Panc1 (cell line): ENCODE data around the gene DDX42. TPM values are rescaled to one million over a fixed set of nuclear protein-coding genes. Genes with fewer than 3 reads are reported as not detected.

Experiments used
- ATAC-seq: fragments of 200-7000 bp; cut with Tn5 transposase; 2 replicates; pipeline ENCODE4 v1.9.1; 2020; ENCODE audit warnings: mild to moderate bottlenecking, moderate library complexity
- BruUV-seq: library from RNA; stranded (reverse); fragments of 400-500 nt; replicated peaks from 2 replicates; lab custom pipeline; 2021; lab: Mats Ljungman, UMichigan
- CTCF ChIA-PET: fragments of 300-600 bp; sonication (Branson Sonifier 250); formaldehyde crosslinking; loops from one replicate; lab custom pipeline; 2022; ENCODE audit warnings: antibody characterized with exemption; lab: Charles Lee
- POLR2A ChIA-PET: fragments of 300-600 bp; sonication (Branson Sonifier 250); formaldehyde crosslinking; loops from one replicate; lab custom pipeline; 2022; ENCODE audit warnings: antibody characterized with exemption; lab: Charles Lee
- DNase-seq: peaks from one replicate; pipeline ENCODE4 v3.0.0-alpha.2; 2010; ENCODE audit warnings: low read depth, low spot score
- H3K27ac ChIP-seq: 2 replicates; pipeline ENCODE4 v1.5.1; 2011; ENCODE audit warnings: mild to moderate bottlenecking, low read length, inconsistent platforms
- H3K27me3 ChIP-seq: fragments of 200-500 bp; sonication (Bioruptor generic); 2 replicates; pipeline ENCODE4 v1.6.0; 2014; ENCODE audit warnings: low read length, inconsistent platforms; ENCODE audit not compliant: control insufficient read depth, insufficient read depth
- H3K36me3 ChIP-seq: fragments of 200-500 bp; sonication (Bioruptor generic); 2 replicates; pipeline ENCODE4 v1.5.1; 2014; ENCODE audit warnings: inconsistent platforms, mild to moderate bottlenecking, low read length, moderate library complexity; ENCODE audit not compliant: control insufficient read depth, insufficient read depth
- H3K4me1 ChIP-seq: 2 replicates; pipeline ENCODE4 v1.5.1; 2011; ENCODE audit warnings: inconsistent platforms, mild to moderate bottlenecking, low read length, moderate library complexity; ENCODE audit not compliant: control insufficient read depth, insufficient read depth
- H3K4me3 ChIP-seq, 2 experiments: 2 replicates each; pipeline ENCODE4 v1.5.1; 2011 to 2012; ENCODE audit warnings: low read depth in 2 of 2, low read length in 2 of 2, mild to moderate bottlenecking in 2 of 2, inconsistent platforms in 1 of 2, moderate library complexity in 1 of 2
- H3K9me3 ChIP-seq: fragments of 200-500 bp; sonication (Bioruptor generic); 2 replicates; pipeline ENCODE4 v1.5.1; 2014; ENCODE audit warnings: low read depth, mild to moderate bottlenecking, inconsistent platforms, low read length, moderate library complexity; ENCODE audit not compliant: control insufficient read depth, insufficient read depth
- POLR2AphosphoS5 ChIP-seq: IDR thresholded peaks from 2 replicates; pipeline ENCODE4 v1.6.1; 2012; ENCODE audit warnings: mild to moderate bottlenecking, low read depth, low read length, moderate library complexity
- REST ChIP-seq, 2 experiments: IDR thresholded peaks; 2 replicates each; pipeline ENCODE4 v1.6.1; 2011 to 2012; ENCODE audit warnings: low read depth in 2 of 2, control low read depth in 1 of 2, low read length in 1 of 2, mild to moderate bottlenecking in 1 of 2, moderate library complexity in 1 of 2; ENCODE audit not compliant: insufficient read depth in 1 of 2
- SIN3A ChIP-seq: IDR thresholded peaks from 2 replicates; pipeline ENCODE4 v1.6.1; 2012; ENCODE audit warnings: low read depth, mild to moderate bottlenecking, low read length, moderate library complexity, borderline replicate concordance; ENCODE audit not compliant: insufficient read depth
- TCF7L2 ChIP-seq: IDR thresholded peaks from 2 replicates; pipeline ENCODE4 v1.6.1; 2011; ENCODE audit warnings: mild to moderate bottlenecking, low read depth, low read length, inconsistent platforms
- in situ Hi-C: cut with HindIII; loops from 2 replicates; pipeline ENCODE4 v1.10.0; 2016; ENCODE audit warnings: low sequenced_read_pairs, low pct_unique_long_range_greater_than_20kb
- intact Hi-C: fragments of 100-400 bp; cut with micrococcal nuclease; formaldehyde crosslinking; loops from one replicate; pipeline ENCODE4 v1.10.0; 2022; ENCODE audit not compliant: unreplicated experiment
- total RNA-seq: library from RNA; stranded (reverse); gene quantifications from one replicate; pipeline ENCODE4 v1.2.1, GENCODE V29; 2021; ENCODE audit not compliant: unreplicated experiment
- TF ChIP-seq, protein P1 (sequence below): fragments of 450-650 bp; IDR thresholded peaks from 2 replicates; pipeline ENCODE4 v1.5.1; 2017; ENCODE audit warnings: mild to moderate bottlenecking

DDX42 gene
- total RNA-seq, 1 experiment from 2014 or later = 89.6 TPM

DNA sequence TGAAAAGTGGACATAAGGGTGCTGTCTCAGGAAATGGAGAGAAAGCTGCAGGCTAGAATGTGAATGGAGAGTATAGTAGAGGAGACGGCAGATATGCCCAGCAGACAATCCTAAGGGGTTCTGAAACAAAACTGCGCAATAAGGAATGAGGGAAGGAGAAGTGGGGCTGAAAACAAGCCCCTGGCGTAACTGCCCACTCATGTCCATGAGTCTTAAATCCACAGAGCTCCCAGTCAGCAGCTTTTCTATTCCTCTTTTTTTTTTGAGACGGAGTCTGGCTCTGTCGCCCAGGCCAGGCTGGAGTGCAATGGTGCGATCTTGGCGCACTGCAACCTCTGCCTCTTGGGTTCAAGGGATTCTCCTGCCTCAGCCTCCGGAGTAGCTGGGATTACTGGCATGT, 38.3 kb upstream of the DDX42 start:
- BruUV-seq = no TSS peak
- POLR2A ChIA-PET = interaction anchor here (0.7 kb wide), 1 partner anchor 611 kb away, joined by 3 read pairs; no protein-coding TSS in a partner anchor

DNA sequence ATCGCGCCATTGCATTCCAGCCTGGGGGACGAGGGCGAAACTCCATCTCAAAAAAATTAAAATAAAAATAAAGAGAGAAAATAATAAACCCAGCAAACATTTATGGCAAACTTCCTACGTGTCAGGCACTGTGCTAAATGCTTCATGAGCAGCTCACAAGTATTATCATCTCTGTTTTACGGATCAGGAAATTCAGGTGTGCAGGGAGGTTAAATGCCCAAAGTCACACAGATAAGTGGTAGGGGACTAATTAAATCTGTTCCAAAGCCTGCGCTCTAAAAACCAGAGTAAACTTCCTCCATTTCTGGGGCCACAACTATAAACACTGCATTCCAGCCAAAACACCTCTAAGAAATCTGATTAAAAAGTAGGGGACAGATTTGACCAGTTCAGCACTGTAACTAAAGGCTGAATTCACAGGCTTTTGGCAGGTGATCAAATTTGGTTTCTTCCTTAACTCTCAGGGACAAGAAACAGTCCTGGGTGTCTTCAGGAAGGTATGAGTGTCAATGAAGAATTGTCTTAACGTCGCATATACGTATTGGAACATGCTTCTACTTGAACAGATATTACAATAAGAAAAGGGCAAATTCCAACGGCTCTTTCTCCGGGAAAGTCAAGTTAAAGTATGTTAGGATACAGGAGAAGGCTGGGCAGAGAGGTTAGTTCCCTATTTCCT, 33.4 kb upstream of the DDX42 start:
- ATAC-seq (no peak), DNase-seq (no peak)
- Histone ChIP-seq H3K27ac (peak overlapping the region; percentile 97), H3K4me1 (peaks cover 7% of the 10 kb centered on the region; the same call in 1 of the 2 replicates), H3K27me3 (no peaks in the 10 kb centered on the region), H3K9me3 (no peaks in the 10 kb centered on the region), H3K36me3 (peaks cover 5% of the 10 kb centered on the region), H3K4me3 (peak overlapping the region; percentile 90)
- POLR2A ChIA-PET = interaction anchor here (0.6 kb wide), 1 partner anchor 11 kb away, joined by 3 read pairs; no protein-coding TSS in a partner anchor
- CTCF ChIA-PET = no interaction called here
- no peak for TF ChIP-seq TCF7L2
- BruUV-seq = TSS peak; percentile 87
- in situ Hi-C loops = no loop called here
- intact Hi-C loops = no loop called here

More for the DNA sequence above, 38.3 kb upstream of the DDX42 start:
- ATAC-seq (no peak), DNase-seq (no peak)
- Histone ChIP-seq H3K27me3 (no peaks in the 10 kb centered on the region), H3K9me3 (no peaks in the 10 kb centered on the region), H3K36me3 (no peaks in the 10 kb centered on the region), H3K27ac (no peak overlapping the region), H3K4me3 (no peak overlapping the region), H3K4me1 (peaks cover 4% of the 10 kb centered on the region; the same call in 1 of the 2 replicates)
- in situ Hi-C loops = no loop called here
- no peak for TF ChIP-seq TCF7L2
- no peak for TF ChIP-seq POLR2AphosphoS5
- no peak for TF ChIP-seq REST (IDR thresholded peaks at IDR 0.05; ENCODE audit: insufficient read depth in 1 of 2, low read depth in 2 of 2, low read length in 1 of 2)
- TF ChIP-seq, protein P1, sequence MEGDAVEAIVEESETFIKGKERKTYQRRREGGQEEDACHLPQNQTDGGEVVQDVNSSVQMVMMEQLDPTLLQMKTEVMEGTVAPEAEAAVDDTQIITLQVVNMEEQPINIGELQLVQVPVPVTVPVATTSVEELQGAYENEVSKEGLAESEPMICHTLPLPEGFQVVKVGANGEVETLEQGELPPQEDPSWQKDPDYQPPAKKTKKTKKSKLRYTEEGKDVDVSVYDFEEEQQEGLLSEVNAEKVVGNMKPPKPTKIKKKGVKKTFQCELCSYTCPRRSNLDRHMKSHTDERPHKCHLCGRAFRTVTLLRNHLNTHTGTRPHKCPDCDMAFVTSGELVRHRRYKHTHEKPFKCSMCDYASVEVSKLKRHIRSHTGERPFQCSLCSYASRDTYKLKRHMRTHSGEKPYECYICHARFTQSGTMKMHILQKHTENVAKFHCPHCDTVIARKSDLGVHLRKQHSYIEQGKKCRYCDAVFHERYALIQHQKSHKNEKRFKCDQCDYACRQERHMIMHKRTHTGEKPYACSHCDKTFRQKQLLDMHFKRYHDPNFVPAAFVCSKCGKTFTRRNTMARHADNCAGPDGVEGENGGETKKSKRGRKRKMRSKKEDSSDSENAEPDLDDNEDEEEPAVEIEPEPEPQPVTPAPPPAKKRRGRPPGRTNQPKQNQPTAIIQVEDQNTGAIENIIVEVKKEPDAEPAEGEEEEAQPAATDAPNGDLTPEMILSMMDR = no peak
- no peak for TF ChIP-seq SIN3A
- intact Hi-C loops = no loop called here
- CTCF ChIA-PET = no interaction called here

GRCh38 chr17:63741143-63741407, 32.9 kb upstream of the DDX42 start:
- H3K4me1 ChIP-seq = peaks cover 7% of the 10 kb centered on the region; the same call in 1 of the 2 replicates
- no peaks in the 10 kb centered on the region for H3K9me3 ChIP-seq
- intact Hi-C loops (no loop called here), in situ Hi-C loops (no loop called here)
- ATAC-seq (no peak; the same call in 1 of the 2 replicates), DNase-seq (no peak)
- TF ChIP-seq POLR2AphosphoS5 (no peak), TCF7L2 (no peak), REST (IDR thresholded peaks at IDR 0.05; ENCODE audit: insufficient read depth in 1 of 2, low read depth in 2 of 2, low read length in 1 of 2) (no peak), SIN3A (no peak)
- TF ChIP-seq, protein P1 = no peak
- peak overlapping the region; percentile 90 for H3K4me3 ChIP-seq
- CTCF ChIA-PET = interaction anchor here (0.6 kb wide), 1 partner anchor 309 kb away, joined by 3 read pairs; no protein-coding TSS in a partner anchor
- POLR2A ChIA-PET = no interaction called here
- H3K27ac ChIP-seq = peak overlapping the region; percentile 97
- H3K27me3 ChIP-seq = no peaks in the 10 kb centered on the region
- no TSS peak for BruUV-seq
- peaks cover 10% of the 10 kb centered on the region for H3K36me3 ChIP-seq
